NB4 (cell line): ENCODE results near the gene PPFIA1.

Experiments used
- CTCF ChIP-seq: IDR thresholded peaks from one replicate; pipeline ENCODE4 v1.5.1; 2012; ENCODE audit warnings: low read depth, low read length
- POLR2A ChIP-seq: IDR thresholded peaks from 2 replicates; pipeline ENCODE4 v1.6.1; 2011; ENCODE audit warnings: mild to moderate bottlenecking; ENCODE audit not compliant: insufficient read length; ENCODE audit errors: extremely low read depth

- TF ChIP-seq CTCF (no peak), POLR2A (no peak)
Observed at GRCh38 chr11:70364178-70364577, 93.7 kb downstream of the PPFIA1 start.
